ENCODE data around the gene PLCG2.
"Not testable (repeated sequence)": the region's sequence is repeated elsewhere in the genome, so short reads cannot be mapped to it uniquely, and the experiment has no call there.

PLCG2 gene

GRCh38 chr16:81778861-81779535 is at the start of gene PLCG2:
Gene PLCG2, plus strand, starts transcription at chr16:81779291. Its CDS starts 6,699 bp downstream, at chr16:81785990.
- peak; percentile 71 for DNase-seq

- no peak for DNase-seq
Observed at GRCh38 chr16:81729451-81729850, 49.6 kb upstream of the PLCG2 start.

GRCh38 chr16:81730090-81731051 is 48.7 kb upstream of the PLCG2 start:
- DNase-seq, result peak; percentile 68

GRCh38 chr16:81731649-81732048 is 47.4 kb upstream of the PLCG2 start:
- DNase-seq, result no peak

- no peak for DNase-seq
Observed at GRCh38 chr16:81732699-81733098, 46.4 kb upstream of the PLCG2 start.

GRCh38 chr16:81733295-81733694 is 45.8 kb upstream of the PLCG2 start:
- DNase-seq, result no peak

- DNase-seq, result no peak
Observed at GRCh38 chr16:81734632-81735434, 44.3 kb upstream of the PLCG2 start.

GRCh38 chr16:81737885-81738536 is 41.1 kb upstream of the PLCG2 start:
- peak; percentile 89 for DNase-seq

- peak; percentile 82 for DNase-seq
Observed at GRCh38 chr16:81738783-81739496, 40.2 kb upstream of the PLCG2 start.

GRCh38 chr16:81739503-81739902 is 39.6 kb upstream of the PLCG2 start:
- peak; percentile 67 for DNase-seq

- peak; percentile 40 for DNase-seq
Observed at GRCh38 chr16:81740169-81740568, 38.9 kb upstream of the PLCG2 start.

- not testable (repeated sequence) for DNase-seq
Observed at GRCh38 chr16:81741430-81741770, 37.7 kb upstream of the PLCG2 start.

GRCh38 chr16:81744385-81744784 is 34.7 kb upstream of the PLCG2 start:
- DNase-seq, result no peak

GRCh38 chr16:81744911-81745310 is 34.2 kb upstream of the PLCG2 start:
- DNase-seq, result peak; percentile 15

GRCh38 chr16:81745704-81746558 is 33.2 kb upstream of the PLCG2 start:
- peak; percentile 82 for DNase-seq

GRCh38 chr16:81746566-81746965 is 32.5 kb upstream of the PLCG2 start:
- no peak for DNase-seq

GRCh38 chr16:81748476-81749198 is 30.5 kb upstream of the PLCG2 start:
- peak; percentile 36 for DNase-seq

- DNase-seq, result peak; percentile 89
Observed at GRCh38 chr16:81752225-81752875, 26.7 kb upstream of the PLCG2 start.

GRCh38 chr16:81752876-81753227 is 26.2 kb upstream of the PLCG2 start:
- no peak for DNase-seq

GRCh38 chr16:81754858-81755257 is 24.2 kb upstream of the PLCG2 start:
- no peak for DNase-seq
